Tibial nerve (tissue), 4 donors: ENCODE results near the gene PFN3. TPM values are rescaled to one million over a fixed set of nuclear protein-coding genes. Genes with fewer than 3 reads are reported as not detected.
A peak's percentile ranks its signal among the peaks of the same experiment; 100 is the strongest.
"Not testable (repeated sequence)": the region's sequence is repeated elsewhere in the genome, so short reads cannot be mapped to it uniquely, and the experiment has no call there.

Experiments used
- DNase-seq, 2 donors: peaks; one replicate each; pipeline ENCODE4 v3.0.0-alpha.2; 2019; ENCODE audit warnings: low spot score in 2 of 2
- H3K27ac ChIP-seq, 4 donors: fragments of 200-600 bp; sonication (generic) in 3 of 4; one replicate each; pipeline ENCODE4 v1.5.1; 2017 to 2019; ENCODE audit warnings: mild to moderate bottlenecking in 1 of 4
- H3K27me3 ChIP-seq, 2 donors: fragments of 200-600 bp; sonication (generic) in 1 of 2; one replicate each; pipeline versions ENCODE4 v1.5.1 to v1.6.0; 2017 to 2019
- H3K36me3 ChIP-seq, 3 donors: fragments of 200-600 bp; sonication (generic); one replicate each; pipeline ENCODE4 v1.5.1; 2018 to 2019
- H3K4me1 ChIP-seq, 4 donors: fragments of 200-600 bp; sonication (generic) in 3 of 4; one replicate each; pipeline ENCODE4 v1.5.1; 2017 to 2019
- H3K4me3 ChIP-seq, 4 donors: fragments of 200-600 bp; sonication (generic) in 3 of 4; one replicate each; pipeline ENCODE4 v1.5.1; 2017 to 2019; ENCODE audit warnings: mild to moderate bottlenecking in 1 of 4, moderate library complexity in 1 of 4
- H3K9me3 ChIP-seq, 4 donors: fragments of 200-600 bp; sonication (generic) in 3 of 4; one replicate each; pipeline ENCODE4 v1.5.1; 2017 to 2019
- CTCF ChIP-seq, 5 experiments: fragments of 200-600 bp in 3 of 5; fragments of 450-650 bp in 2 of 5; sonication (generic) in 3 of 5; IDR thresholded peaks; one replicate each; pipeline ENCODE4 v1.5.1; 2016 to 2019; ENCODE audit warnings: antibody characterized with exemption in 5 of 5, mild to moderate bottlenecking in 3 of 5, moderate library complexity in 2 of 5
- EP300 ChIP-seq, 2 donors: sonication (generic); formaldehyde crosslinking; IDR thresholded peaks; one replicate each; pipeline ENCODE4 v1.6.1; 2017; ENCODE audit warnings: antibody characterized with exemption in 2 of 2, mild to moderate bottlenecking in 1 of 2
- POLR2A ChIP-seq, 2 donors: fragments of 450-650 bp; IDR thresholded peaks; one replicate each; pipeline ENCODE4 v1.6.1; 2017; ENCODE audit warnings: antibody characterized with exemption in 2 of 2, mild to moderate bottlenecking in 2 of 2, moderate library complexity in 2 of 2
- WGBS, 2 donors: methylation state at CpG; one replicate each; pipeline ENCODE4 v1.1.5; 2018; 5-methylcytosine and 5-hydroxymethylcytosine counted together
- total RNA-seq, 4 donors: library from RNA; depleted of rRNA; stranded (reverse); fragments of >200 nt; gene quantifications; one replicate each; pipeline ENCODE4 v1.1.0, GENCODE V29; 2016

The PFN3 gene
- total RNA-seq, 4 donors from 2014 or later, result not detected

GRCh38 chr5:177362610-177363507 is 37.6 kb downstream of the PFN3 start:
- Histone ChIP-seq H3K27ac (peak overlapping the region in 2 of 4 donors; percentile 5 to 66), H3K36me3 (no peaks in the 10 kb centered on the region), H3K4me3 (peak overlapping the region; percentile 14 to 53 (median 36)), H3K27me3 (no peaks in the 10 kb centered on the region), H3K9me3 (no peaks in the 10 kb centered on the region), H3K4me1 (peaks cover 0 to 54% (median 29%) of the 10 kb centered on the region in 4 donors)
- TF ChIP-seq POLR2A (IDR thresholded peaks at IDR 0.05), result no peak
- no peak for TF ChIP-seq CTCF (IDR thresholded peaks at IDR 0.05)
- TF ChIP-seq EP300 (IDR thresholded peaks at IDR 0.05), result no peak
- peak in 1 of 2 donors; percentile 43 for DNase-seq
- 10 to 15% methylated on average over 32 to 59 of the region's 59 CpGs for WGBS, 2 donors

GRCh38 chr5:177362292-177362609 is 38.2 kb downstream of the PFN3 start:
- no peaks in the 10 kb centered on the region for H3K27me3 ChIP-seq
- WGBS, 2 donors, result 46 to 52% methylated on average over 8 of the region's 8 CpGs
- H3K36me3 ChIP-seq, result no peaks in the 10 kb centered on the region
- H3K4me1 ChIP-seq, result peaks cover 0 to 48% (median 25%) of the 10 kb centered on the region in 4 donors
- no peak overlapping the region for H3K4me3 ChIP-seq
- no peak for DNase-seq
- TF ChIP-seq CTCF (IDR thresholded peaks at IDR 0.05) (no peak), POLR2A (IDR thresholded peaks at IDR 0.05) (no peak), EP300 (IDR thresholded peaks at IDR 0.05) (no peak)
- no peaks in the 10 kb centered on the region for H3K9me3 ChIP-seq
- no peak overlapping the region for H3K27ac ChIP-seq

- 62 to 75% methylated on average over 6 of the region's 6 CpGs for WGBS, 2 donors
- Histone ChIP-seq H3K27ac (no peak overlapping the region), H3K4me3 (no peak overlapping the region), H3K4me1 (peaks cover 0 to 43% (median 27%) of the 10 kb centered on the region in 4 donors), H3K9me3 (no peaks in the 10 kb centered on the region), H3K36me3 (no peaks in the 10 kb centered on the region), H3K27me3 (no peaks in the 10 kb centered on the region)
- no peak for DNase-seq
- TF ChIP-seq POLR2A (IDR thresholded peaks at IDR 0.05) (no peak), CTCF (IDR thresholded peaks at IDR 0.05) (no peak), EP300 (IDR thresholded peaks at IDR 0.05) (no peak)
Observed at GRCh38 chr5:177361418-177362291, 38.8 kb downstream of the PFN3 start.

GRCh38 chr5:177360740-177361139 is 39.7 kb downstream of the PFN3 start:
- H3K27me3 ChIP-seq, H3K4me3 ChIP-seq, DNase-seq, H3K36me3 ChIP-seq, H3K9me3 ChIP-seq, H3K27ac ChIP-seq: not testable (repeated sequence)
- 82% methylated on average over 7 of the region's 7 CpGs for WGBS, 2 donors
- H3K4me1 ChIP-seq, result peaks cover 0 to 37% (median 27%) of the 10 kb centered on the region in 4 donors

- TF ChIP-seq POLR2A (IDR thresholded peaks at IDR 0.05) (no peak), EP300 (IDR thresholded peaks at IDR 0.05) (no peak), CTCF (IDR thresholded peaks at IDR 0.05) (no peak)
- H3K4me1 ChIP-seq, result peaks cover 0 to 37% (median 27%) of the 10 kb centered on the region in 4 donors
- no peak for DNase-seq
- H3K27ac ChIP-seq, result no peak overlapping the region
- H3K27me3 ChIP-seq, result no peaks in the 10 kb centered on the region
- no peaks in the 10 kb centered on the region for H3K9me3 ChIP-seq
- H3K36me3 ChIP-seq, result no peaks in the 10 kb centered on the region
- H3K4me3 ChIP-seq, result no peak overlapping the region
- 69 to 76% methylated on average over 3 of the region's 3 CpGs for WGBS, 2 donors
Observed at GRCh38 chr5:177359860-177360259, 40.6 kb downstream of the PFN3 start.
